Psoas muscle (tissue), 8 donors: Measurements from ENCODE around the gene SRXN1. TPM values are rescaled to one million over a fixed set of nuclear protein-coding genes. Genes with fewer than 3 reads are reported as not detected.

Experiments
- ATAC-seq, 4 donors: fragments of 200-7000 bp; cut with Tn5 transposase; one replicate each; pipeline ENCODE4 v1.9.1; 2020; ENCODE audit warnings: moderate library complexity in 3 of 4, mild to moderate bottlenecking in 2 of 4
- DNase-seq, 2 donors: peaks; one replicate each; pipeline ENCODE4 v3.0.0-alpha.2; 2020
- H3K27ac ChIP-seq: fragments of 200-600 bp; one replicate; pipeline ENCODE4 v1.8.0; 2022
- H3K27me3 ChIP-seq, 3 donors: fragments of 200-600 bp in 1 of 3; one replicate each; pipeline versions ENCODE4 v1.6.1 to v1.8.0; 2013 to 2022; ENCODE audit warnings: low read length in 2 of 3, mild to moderate bottlenecking in 2 of 3, moderate library complexity in 1 of 3; ENCODE audit not compliant: insufficient read depth in 3 of 3
- H3K36me3 ChIP-seq, 2 donors: fragments of 200-600 bp in 1 of 2; one replicate each; pipeline versions ENCODE4 v1.6.1 to v1.8.0; 2013 to 2022; ENCODE audit warnings: low read depth in 1 of 2, mild to moderate bottlenecking in 1 of 2, moderate library complexity in 1 of 2; ENCODE audit not compliant: insufficient read depth in 1 of 2
- H3K4me1 ChIP-seq: fragments of 200-600 bp; one replicate; pipeline ENCODE4 v1.8.0; 2022
- H3K4me3 ChIP-seq: fragments of 200-600 bp; one replicate; pipeline ENCODE4 v1.8.0; 2022; ENCODE audit warnings: mild to moderate bottlenecking
- H3K9me3 ChIP-seq: fragments of 200-600 bp; one replicate; pipeline ENCODE4 v1.8.0; 2022
- WGBS, 3 donors: extraction: QIAGEN DNeasy Blood & Tissue Kit; methylation state at CpG; one replicate each; pipeline versions ENCODE4 v1.1.6 to v1.1.7; 2013; 5-methylcytosine and 5-hydroxymethylcytosine counted together
- intact Hi-C, 2 donors: fragments of 100-400 bp; cut with DNase I; formaldehyde crosslinking; loops; one replicate each; pipeline versions ENCODE4 v1.11.0 to v1.14.2; 2022
- polyA plus RNA-seq, 3 donors: library from polyadenylated mRNA; stranded (reverse); fragments of 200-250 nt; gene quantifications; one replicate each; pipeline ENCODE4 v1.2.3, GENCODE V29; 2013
- total RNA-seq, 4 donors: library from RNA; stranded (reverse); fragmentation: NEBNext Ultra II Directional in 2 of 4; extraction: Animal tissue kit (Norgen Biotek cat#: 25700) in 2 of 4; gene quantifications; one replicate each; pipeline versions ENCODE4 v1.2.1 to v1.2.4, GENCODE V29; 2021 to 2023
- TF ChIP-seq, protein P1 (sequence below): fragments of 200-600 bp; IDR thresholded peaks from one replicate; pipeline ENCODE4 v1.8.0; 2022; ENCODE audit warnings: antibody characterized with exemption
- donor health status: healthy with polysubstance abuse.
- donor health status: DM: no; HTN: no; CAD: no; lungs with moderate emphysema.
- donor health status: Bipolar disorder and iron deficiency.
- donor health status: healthy.
- donor health status: DM: yes; HTN: yes; CAD: no.
- donor health status: DM: no; HTN: no; CAD: no.
- donor health status: DM: no; HTN: no; CAD: no.
- donor health status: DM: yes; HTN: yes; CAD: no.

The SRXN1 gene
- total and polyA plus RNA-seq, 7 donors: 30.7 to 172 (median 69.6) TPM

DNA sequence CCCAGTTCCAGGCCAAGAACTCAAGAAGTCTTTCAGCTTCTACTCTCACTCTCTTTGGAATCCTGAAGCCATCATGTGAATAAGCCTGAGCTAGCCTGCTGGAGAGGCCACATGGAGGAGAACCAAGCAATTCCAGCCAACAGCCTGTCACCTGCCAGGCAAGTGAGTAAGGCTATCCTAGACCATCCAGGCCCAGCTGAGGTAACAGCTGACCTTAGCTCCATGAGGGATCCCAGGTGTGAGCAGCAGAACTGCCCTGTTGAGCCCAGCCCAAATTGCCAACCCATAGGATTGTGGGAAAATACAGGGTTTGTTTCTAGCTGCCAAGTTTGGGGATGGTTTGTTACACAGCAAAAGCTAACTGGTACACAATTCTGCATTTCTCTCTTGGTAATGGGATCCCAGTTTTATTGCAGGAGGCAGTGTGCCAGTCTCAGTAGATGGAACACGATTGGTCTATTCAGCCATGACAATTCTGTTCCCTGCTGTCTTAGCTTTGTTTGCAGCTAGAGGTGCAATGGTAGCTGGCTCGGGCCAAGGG is 5.5 kb downstream of the SRXN1 start:
- TF ChIP-seq, protein P1, sequence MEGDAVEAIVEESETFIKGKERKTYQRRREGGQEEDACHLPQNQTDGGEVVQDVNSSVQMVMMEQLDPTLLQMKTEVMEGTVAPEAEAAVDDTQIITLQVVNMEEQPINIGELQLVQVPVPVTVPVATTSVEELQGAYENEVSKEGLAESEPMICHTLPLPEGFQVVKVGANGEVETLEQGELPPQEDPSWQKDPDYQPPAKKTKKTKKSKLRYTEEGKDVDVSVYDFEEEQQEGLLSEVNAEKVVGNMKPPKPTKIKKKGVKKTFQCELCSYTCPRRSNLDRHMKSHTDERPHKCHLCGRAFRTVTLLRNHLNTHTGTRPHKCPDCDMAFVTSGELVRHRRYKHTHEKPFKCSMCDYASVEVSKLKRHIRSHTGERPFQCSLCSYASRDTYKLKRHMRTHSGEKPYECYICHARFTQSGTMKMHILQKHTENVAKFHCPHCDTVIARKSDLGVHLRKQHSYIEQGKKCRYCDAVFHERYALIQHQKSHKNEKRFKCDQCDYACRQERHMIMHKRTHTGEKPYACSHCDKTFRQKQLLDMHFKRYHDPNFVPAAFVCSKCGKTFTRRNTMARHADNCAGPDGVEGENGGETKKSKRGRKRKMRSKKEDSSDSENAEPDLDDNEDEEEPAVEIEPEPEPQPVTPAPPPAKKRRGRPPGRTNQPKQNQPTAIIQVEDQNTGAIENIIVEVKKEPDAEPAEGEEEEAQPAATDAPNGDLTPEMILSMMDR: no peak
- Histone ChIP-seq H3K9me3 (no peaks in the 10 kb centered on the region), H3K27ac (no peak overlapping the region), H3K4me1 (peaks cover 4% of the 10 kb centered on the region), H3K4me3 (no peak overlapping the region), H3K36me3 (peaks cover 18 to 50% of the 10 kb centered on the region in 2 donors), H3K27me3 (peaks cover 0 to 2% (median 0%) of the 10 kb centered on the region in 3 donors)
- ATAC-seq (no peak), DNase-seq (no peak)
- intact Hi-C loops: loop anchor here in 1 of 2 donors (5.0 kb wide), 1 partner anchor 85 kb away; no protein-coding TSS in a partner anchor
- WGBS, 3 donors: 87 to 94% (median 90%) methylated on average over 2 of the region's 2 CpGs

DNA sequence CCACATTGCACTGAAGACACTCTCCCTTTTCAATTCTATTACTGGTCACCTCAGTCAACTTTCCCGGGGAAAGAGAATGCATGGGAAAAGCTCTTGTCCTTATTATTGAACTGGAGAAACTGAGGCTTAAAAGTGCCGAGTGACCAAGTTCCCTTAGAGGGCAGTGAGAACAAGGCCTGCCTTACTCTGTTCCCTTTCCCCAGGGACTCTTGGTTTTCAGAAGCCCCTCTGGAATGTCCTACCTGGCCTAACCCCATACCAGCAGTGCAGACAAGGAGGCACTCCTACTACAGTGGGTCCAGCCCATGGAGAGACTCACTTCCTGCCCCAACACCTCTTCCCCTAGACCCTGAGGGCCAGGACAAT is 6.1 kb downstream of the SRXN1 start:
- 82 to 95% (median 94%) methylated on average over 2 of the region's 2 CpGs for whole genome bisulfite sequencing, 3 donors
- H3K27me3 ChIP-seq: peaks cover 0 to 4% (median 0%) of the 10 kb centered on the region in 3 donors
- TF ChIP-seq, protein P1: no peak
- no peak overlapping the region for H3K4me3 ChIP-seq
- ATAC-seq: no peak
- peaks cover 18 to 50% of the 10 kb centered on the region in 2 donors for H3K36me3 ChIP-seq
- intact Hi-C loops: loop anchor here in 1 of 2 donors (5.0 kb wide), 1 partner anchor 85 kb away; no protein-coding TSS in a partner anchor
- DNase-seq: no peak
- H3K9me3 ChIP-seq: no peaks in the 10 kb centered on the region
- H3K27ac ChIP-seq: no peak overlapping the region
- peaks cover 6% of the 10 kb centered on the region for H3K4me1 ChIP-seq

DNA sequence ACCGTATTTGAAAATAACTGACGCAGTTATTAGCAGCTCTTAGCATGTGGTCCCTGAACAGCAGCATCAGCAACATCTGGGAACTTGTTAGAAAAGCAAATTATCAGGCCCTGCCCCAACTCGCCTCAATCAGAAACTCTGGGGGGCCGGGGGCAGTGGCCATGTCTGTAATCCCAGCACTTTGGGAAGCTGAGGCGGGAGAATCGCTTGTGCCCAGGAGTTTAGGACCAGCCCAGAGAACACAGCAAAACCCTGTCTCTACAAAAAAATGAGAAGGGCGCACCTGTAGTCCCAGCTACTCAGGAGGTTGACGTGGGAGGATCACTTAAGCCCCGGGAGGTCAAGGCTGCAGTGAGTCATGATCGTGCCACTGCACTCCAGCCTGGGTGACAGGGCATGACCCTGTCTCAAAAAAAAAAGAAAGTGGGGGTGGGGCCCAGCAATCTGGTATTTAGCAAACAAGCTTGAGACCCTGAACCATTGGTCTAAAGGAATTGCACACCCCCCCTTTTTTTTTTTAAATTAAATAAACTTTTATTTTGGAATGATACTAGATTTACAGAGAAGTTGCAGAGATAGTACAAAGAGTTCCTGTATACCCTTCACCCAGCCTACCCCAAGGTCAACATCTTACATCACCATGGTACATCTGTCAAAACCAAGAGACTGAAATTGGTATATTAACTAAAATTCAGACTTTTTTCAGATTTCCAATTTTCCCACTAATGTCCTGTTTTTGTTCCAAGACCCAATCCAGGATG is 6.7 kb downstream of the SRXN1 start:
- ATAC-seq (peak in 2 of 4 donors; percentile 3 to 40), DNase-seq (no peak)
- Histone ChIP-seq H3K4me1 (peaks cover 6% of the 10 kb centered on the region), H3K27ac (peak overlapping the region; percentile 46), H3K36me3 (peaks cover 18 to 49% of the 10 kb centered on the region in 2 donors), H3K27me3 (peaks cover 0 to 4% (median 3%) of the 10 kb centered on the region in 3 donors), H3K9me3 (no peaks in the 10 kb centered on the region), H3K4me3 (no peak overlapping the region)
- intact Hi-C loops: loop anchor here in 1 of 2 donors (5.0 kb wide), 1 partner anchor 84 kb away; no protein-coding TSS in a partner anchor
- 74 to 77% (median 76%) methylated on average over 10 of the region's 10 CpGs for WGBS, 3 donors
- TF ChIP-seq, protein P1: no peak

DNA sequence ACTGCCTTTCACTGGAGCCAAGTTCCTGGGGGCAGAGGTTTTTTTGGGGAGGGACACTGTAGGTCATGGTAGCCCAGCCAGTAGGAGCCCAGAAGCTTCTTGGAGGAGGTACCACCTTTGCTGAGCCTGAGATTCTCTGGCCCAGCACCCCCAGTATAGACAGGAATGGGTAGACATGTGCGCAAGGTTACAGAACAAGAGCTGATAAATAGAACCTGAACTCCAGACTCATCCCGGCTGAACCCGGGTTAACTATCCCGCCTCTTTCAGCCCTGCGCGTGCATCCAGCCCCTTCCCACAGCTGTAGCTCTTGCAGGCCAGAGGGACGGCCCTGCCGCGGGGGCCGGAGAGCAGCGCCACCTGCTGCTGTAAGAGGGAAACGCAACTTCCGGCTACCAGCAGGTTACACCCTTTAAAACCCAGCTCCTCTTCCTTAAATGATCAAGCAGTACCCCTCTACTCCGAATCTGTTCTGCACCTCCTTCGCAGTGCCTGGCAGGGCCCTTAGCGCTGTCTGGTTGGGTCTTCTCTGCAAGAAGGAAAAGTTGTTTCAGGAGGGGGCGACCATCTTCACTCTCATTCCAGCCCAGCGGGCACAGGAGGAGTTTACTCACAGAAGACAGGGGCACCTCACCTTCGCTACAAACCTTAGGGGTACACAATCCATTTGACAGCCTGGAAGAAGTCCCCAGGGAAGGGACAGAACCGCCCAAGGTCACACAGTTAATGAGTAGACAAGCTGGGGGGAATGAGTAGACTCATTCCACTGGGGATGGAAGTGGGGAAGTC is 7.5 kb downstream of the SRXN1 start:
- peaks cover 13 to 42% of the 10 kb centered on the region in 2 donors for H3K36me3 ChIP-seq
- peak overlapping the region; percentile 42 for H3K27ac ChIP-seq
- DNase-seq (peak; percentile 63 to 83), ATAC-seq (peak; percentile 58 to 86 (median 84))
- H3K4me3 ChIP-seq: no peak overlapping the region
- TF ChIP-seq, protein P1: peak; percentile 87
- 15% methylated on average over 20 of the region's 20 CpGs for WGBS, 3 donors
- H3K4me1 ChIP-seq: peaks cover 6% of the 10 kb centered on the region
- peaks cover 0 to 7% (median 4%) of the 10 kb centered on the region in 3 donors for H3K27me3 ChIP-seq
- intact Hi-C loops: loop anchor here (1.0 to 5.0 kb wide), 2 partner anchors 83 kb away; no protein-coding TSS in a partner anchor
- H3K9me3 ChIP-seq: no peaks in the 10 kb centered on the region
